Thyroid gland (tissue), 4 donors: ENCODE measurements around the gene SLCO3A1. TPM values are rescaled to one million over a fixed set of nuclear protein-coding genes. Genes with fewer than 3 reads are reported as not detected.

Experiments used
- DNase-seq, 2 donors: peaks; one replicate each; pipeline ENCODE4 v3.0.0-alpha.2; 2019
- H3K27ac ChIP-seq, 3 donors: fragments of 200-600 bp; sonication (generic); 1 replicate in 2 of 3; 2 replicates in 1 of 3; pipeline ENCODE4 v1.5.1; 2016 to 2019; ENCODE audit warnings: mild to moderate bottlenecking in 1 of 3, moderate library complexity in 1 of 3
- H3K27me3 ChIP-seq: fragments of 200-600 bp; sonication (generic); one replicate; pipeline ENCODE4 v1.5.1; 2019
- H3K36me3 ChIP-seq, 2 donors: fragments of 200-600 bp; sonication (generic); one replicate each; pipeline ENCODE4 v1.5.1; 2016 to 2019
- H3K4me1 ChIP-seq, 2 donors: fragments of 200-600 bp; sonication (generic); one replicate each; pipeline ENCODE4 v1.5.1; 2017 to 2019
- H3K4me3 ChIP-seq, 3 donors: fragments of 200-600 bp; sonication (generic); replicated peaks in 1 of 3; 1 replicate in 2 of 3; 2 replicates in 1 of 3; pipeline ENCODE4 v1.5.1; 2016; ENCODE audit warnings: mild to moderate bottlenecking in 1 of 3
- H3K9me3 ChIP-seq: fragments of 200-600 bp; sonication (generic); one replicate; pipeline ENCODE4 v1.5.1; 2017
- CTCF ChIP-seq, 6 experiments: fragments of 200-600 bp in 3 of 6; fragments of 450-650 bp in 3 of 6; sonication (generic) in 3 of 6; IDR thresholded peaks; one replicate each; pipeline ENCODE4 v1.5.1; 2016 to 2019; ENCODE audit warnings: antibody characterized with exemption in 6 of 6, mild to moderate bottlenecking in 2 of 6, inconsistent platforms in 1 of 6, moderate library complexity in 1 of 6
- POLR2A ChIP-seq, 2 donors: fragments of 450-650 bp; IDR thresholded peaks; one replicate each; pipeline ENCODE4 v1.6.1; 2017; ENCODE audit warnings: antibody characterized with exemption in 2 of 2, mild to moderate bottlenecking in 2 of 2, moderate library complexity in 1 of 2
- WGBS, 2 donors: methylation state at CpG; one replicate each; pipeline ENCODE4 v1.1.5; 2017; 5-methylcytosine and 5-hydroxymethylcytosine counted together
- intact Hi-C: fragments of 100-400 bp; cut with DNase I; formaldehyde crosslinking; loops from one replicate; pipeline ENCODE4 v1.15.1; 2023
- total RNA-seq, 4 donors: library from RNA; depleted of rRNA; stranded (reverse); fragments of >200 nt; gene quantifications; one replicate each; pipeline ENCODE4 v1.2.3, GENCODE V29; 2016

SLCO3A1 gene
- total RNA-seq, 4 donors from 2014 or later: 23.3 to 31.4 (median 28.0) TPM

GRCh38 chr15:92142242-92143232 lies 289.0 kb downstream of the SLCO3A1 start:
- TF ChIP-seq CTCF (IDR thresholded peaks at IDR 0.05) (no peak), POLR2A (IDR thresholded peaks at IDR 0.05) (no peak)
- intact Hi-C loops: no loop called here
- H3K4me3 ChIP-seq: no peak overlapping the region
- H3K4me1 ChIP-seq: no peaks in the 10 kb centered on the region
- H3K36me3 ChIP-seq: peaks cover 3 to 6% of the 10 kb centered on the region in 2 donors
- WGBS, 2 donors: 85% methylated on average over 13 of the region's 13 CpGs
- no peaks in the 10 kb centered on the region for H3K9me3 ChIP-seq
- H3K27me3 ChIP-seq: no peaks in the 10 kb centered on the region
- H3K27ac ChIP-seq: no peak overlapping the region
- no peak for DNase-seq

GRCh38 chr15:92143765-92144164 lies 290.3 kb downstream of the SLCO3A1 start:
- TF ChIP-seq CTCF (IDR thresholded peaks at IDR 0.05) (no peak), POLR2A (IDR thresholded peaks at IDR 0.05) (no peak)
- Histone ChIP-seq H3K27ac (no peak overlapping the region), H3K27me3 (no peaks in the 10 kb centered on the region), H3K4me1 (no peaks in the 10 kb centered on the region), H3K36me3 (peaks cover 3 to 9% of the 10 kb centered on the region in 2 donors), H3K9me3 (no peaks in the 10 kb centered on the region), H3K4me3 (no peak overlapping the region)
- no peak for DNase-seq
- intact Hi-C loops: no loop called here
- 96 to 97% methylated on average over 16 of the region's 16 CpGs for WGBS, 2 donors

GRCh38 chr15:92146511-92147150 lies 293.1 kb downstream of the SLCO3A1 start:
- Histone ChIP-seq H3K4me3 (no peak overlapping the region), H3K9me3 (no peaks in the 10 kb centered on the region), H3K27ac (no peak overlapping the region), H3K4me1 (no peaks in the 10 kb centered on the region), H3K36me3 (peaks cover 3 to 13% of the 10 kb centered on the region in 2 donors), H3K27me3 (no peaks in the 10 kb centered on the region)
- intact Hi-C loops: no loop called here
- 86 to 87% methylated on average over 14 of the region's 14 CpGs for WGBS, 2 donors
- TF ChIP-seq POLR2A (IDR thresholded peaks at IDR 0.05) (no peak), CTCF (IDR thresholded peaks at IDR 0.05) (no peak)
- no peak for DNase-seq

GRCh38 chr15:92149029-92149428 lies 295.5 kb downstream of the SLCO3A1 start:
- H3K36me3 ChIP-seq: peaks cover 3 to 13% of the 10 kb centered on the region in 2 donors

More at GRCh38 chr15:92149029-92149428, 295.5 kb downstream of the SLCO3A1 start:
- H3K4me1 ChIP-seq: no peaks in the 10 kb centered on the region
- TF ChIP-seq POLR2A (IDR thresholded peaks at IDR 0.05) (no peak), CTCF (IDR thresholded peaks at IDR 0.05) (no peak)
- intact Hi-C loops: no loop called here
- no peak overlapping the region for H3K27ac ChIP-seq
- no peaks in the 10 kb centered on the region for H3K27me3 ChIP-seq
- no peak overlapping the region for H3K4me3 ChIP-seq
- no peaks in the 10 kb centered on the region for H3K9me3 ChIP-seq
- 92% methylated on average over 4 of the region's 4 CpGs for WGBS, 2 donors
- DNase-seq: no peak
